Neural crest cell (in vitro differentiated cells): ENCODE measurements around the gene KIAA1210. TPM values are rescaled to one million over a fixed set of nuclear protein-coding genes. Genes with fewer than 3 reads are reported as not detected.

Experiments used
- DNase-seq: peaks from one replicate; pipeline ENCODE4 v3.0.0; 2021; ENCODE audit warnings: low read depth, mixed read lengths, low spot score
- H3K27ac Mint-ChIP-seq: one replicate; pipeline ENCODE4 v1.8.0; 2021; ENCODE audit warnings: mild to moderate bottlenecking, mixed read lengths; ENCODE audit not compliant: unreplicated experiment
- H3K27me3 Mint-ChIP-seq: 2 replicates; pipeline ENCODE4 v1.8.0; 2021; ENCODE audit warnings: low read depth, mild to moderate bottlenecking, mixed read lengths
- H3K36me3 Mint-ChIP-seq: 2 replicates; pipeline ENCODE4 v1.8.0; 2021; ENCODE audit warnings: low read depth, mild to moderate bottlenecking, mixed read lengths
- H3K4me1 Mint-ChIP-seq: 2 replicates; pipeline ENCODE4 v1.8.0; 2021; ENCODE audit warnings: mixed read lengths
- H3K4me3 Mint-ChIP-seq: one replicate; pipeline ENCODE4 v1.8.0; 2021; ENCODE audit warnings: mild to moderate bottlenecking, mixed read lengths
- H3K9me3 Mint-ChIP-seq: 2 replicates; pipeline ENCODE4 v1.8.0; 2021; ENCODE audit warnings: mixed read lengths
- total RNA-seq: library from RNA; stranded (reverse); gene quantifications from 2 replicates; pipeline ENCODE4 v1.2.1, GENCODE V29; 2021
- TF ChIP-seq, protein P1 (sequence below): fragments of 200-600 bp; sonication (generic); conservative IDR thresholded peaks from 2 replicates; pipeline ENCODE4 v1.5.0; 2021; ENCODE audit warnings: antibody characterized with exemption, mild to moderate bottlenecking

The KIAA1210 gene
- total RNA-seq, 1 donor from 2014 or later, result not detected

DNA sequence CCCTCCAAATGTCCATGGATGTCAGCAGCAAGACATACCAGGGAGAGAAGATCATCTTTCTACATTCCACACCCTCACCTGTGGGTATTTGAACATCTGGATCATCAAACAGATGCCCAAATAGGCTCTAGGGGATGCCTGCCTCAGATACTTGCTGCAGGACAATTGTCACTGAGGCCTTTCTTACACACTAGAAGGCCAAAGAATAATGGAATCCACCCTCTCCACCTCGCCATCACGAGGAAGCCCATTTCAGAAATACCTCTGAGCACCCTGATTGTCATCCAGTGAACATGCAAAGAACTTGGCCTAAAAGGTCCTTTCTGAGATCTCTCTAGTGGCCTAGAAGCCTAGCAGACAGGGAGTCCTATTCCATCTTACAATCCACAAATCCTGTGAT, 6.9 kb upstream of the KIAA1210 start:
- TF ChIP-seq, protein P1, sequence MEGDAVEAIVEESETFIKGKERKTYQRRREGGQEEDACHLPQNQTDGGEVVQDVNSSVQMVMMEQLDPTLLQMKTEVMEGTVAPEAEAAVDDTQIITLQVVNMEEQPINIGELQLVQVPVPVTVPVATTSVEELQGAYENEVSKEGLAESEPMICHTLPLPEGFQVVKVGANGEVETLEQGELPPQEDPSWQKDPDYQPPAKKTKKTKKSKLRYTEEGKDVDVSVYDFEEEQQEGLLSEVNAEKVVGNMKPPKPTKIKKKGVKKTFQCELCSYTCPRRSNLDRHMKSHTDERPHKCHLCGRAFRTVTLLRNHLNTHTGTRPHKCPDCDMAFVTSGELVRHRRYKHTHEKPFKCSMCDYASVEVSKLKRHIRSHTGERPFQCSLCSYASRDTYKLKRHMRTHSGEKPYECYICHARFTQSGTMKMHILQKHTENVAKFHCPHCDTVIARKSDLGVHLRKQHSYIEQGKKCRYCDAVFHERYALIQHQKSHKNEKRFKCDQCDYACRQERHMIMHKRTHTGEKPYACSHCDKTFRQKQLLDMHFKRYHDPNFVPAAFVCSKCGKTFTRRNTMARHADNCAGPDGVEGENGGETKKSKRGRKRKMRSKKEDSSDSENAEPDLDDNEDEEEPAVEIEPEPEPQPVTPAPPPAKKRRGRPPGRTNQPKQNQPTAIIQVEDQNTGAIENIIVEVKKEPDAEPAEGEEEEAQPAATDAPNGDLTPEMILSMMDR, result no peak
- Mint-ChIP-seq H3K27ac (no peak overlapping the region), H3K4me1 (no peaks in the 10 kb centered on the region), H3K27me3 (no peaks in the 10 kb centered on the region), H3K4me3 (no peak overlapping the region), H3K36me3 (peaks cover 3% of the 10 kb centered on the region), H3K9me3 (peaks cover 3% of the 10 kb centered on the region)
- no peak for DNase-seq

GRCh38 chrX:119132961-119133360, 5.3 kb upstream of the KIAA1210 start:
- Mint-ChIP-seq H3K27ac (no peak overlapping the region), H3K9me3 (peaks cover 3% of the 10 kb centered on the region), H3K4me3 (no peak overlapping the region), H3K36me3 (peaks cover 3% of the 10 kb centered on the region), H3K4me1 (no peaks in the 10 kb centered on the region), H3K27me3 (no peaks in the 10 kb centered on the region)
- TF ChIP-seq, protein P1, result no peak
- DNase-seq, result no peak

GRCh38 chrX:119132316-119132715, 4.7 kb upstream of the KIAA1210 start:
- no peak overlapping the region for H3K4me3 Mint-ChIP-seq
- no peak overlapping the region for H3K27ac Mint-ChIP-seq
- H3K4me1 Mint-ChIP-seq, result no peaks in the 10 kb centered on the region
- no peak for DNase-seq
- TF ChIP-seq, protein P1, result no peak
- no peaks in the 10 kb centered on the region for H3K27me3 Mint-ChIP-seq
- no peaks in the 10 kb centered on the region for H3K36me3 Mint-ChIP-seq
- no peaks in the 10 kb centered on the region for H3K9me3 Mint-ChIP-seq

GRCh38 chrX:119130911-119131310, 3.3 kb upstream of the KIAA1210 start:
- Mint-ChIP-seq H3K4me1 (no peaks in the 10 kb centered on the region), H3K4me3 (no peak overlapping the region), H3K27ac (no peak overlapping the region), H3K27me3 (no peaks in the 10 kb centered on the region), H3K36me3 (no peaks in the 10 kb centered on the region), H3K9me3 (no peaks in the 10 kb centered on the region)
- TF ChIP-seq, protein P1, result no peak
- no peak for DNase-seq

DNA sequence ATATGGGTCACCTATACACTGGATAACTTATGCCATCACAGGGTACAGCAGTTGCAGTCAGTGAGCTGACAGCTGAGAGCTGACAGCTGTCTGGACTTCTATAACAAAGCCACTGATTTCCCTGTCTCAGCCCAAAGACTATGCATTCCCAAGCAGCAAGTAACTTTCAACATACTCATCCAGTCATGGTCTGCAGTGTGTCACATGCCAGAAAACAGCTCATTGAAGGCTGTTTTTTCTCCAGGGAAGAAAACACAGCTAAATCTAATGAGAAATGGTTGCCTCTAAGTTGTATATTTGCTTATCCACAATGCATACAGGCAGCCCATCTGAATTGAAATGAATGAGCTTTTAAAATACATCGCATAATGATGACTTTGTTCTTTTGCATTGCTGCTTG, 6.3 kb downstream of the KIAA1210 start:
- Mint-ChIP-seq H3K27me3 (peaks cover 2% of the 10 kb centered on the region), H3K36me3 (no peaks in the 10 kb centered on the region), H3K4me1 (no peaks in the 10 kb centered on the region), H3K4me3 (no peak overlapping the region), H3K9me3 (no peaks in the 10 kb centered on the region), H3K27ac (no peak overlapping the region)
- TF ChIP-seq, protein P1, result no peak
- no peak for DNase-seq
